Lower leg skin (tissue), 3 donors: ENCODE data around the gene NTF4.
"Not testable (repeated sequence)": the region's sequence is repeated elsewhere in the genome, so short reads cannot be mapped to it uniquely, and the experiment has no call there.

Source experiments
- CTCF ChIP-seq, 3 donors: fragments of 450-650 bp; IDR thresholded peaks; one replicate each; pipeline ENCODE4 v1.5.1; 2016; ENCODE audit warnings: antibody characterized with exemption in 3 of 3, mild to moderate bottlenecking in 3 of 3, moderate library complexity in 2 of 3
- POLR2A ChIP-seq, 2 donors: fragments of 450-650 bp; IDR thresholded peaks; one replicate each; pipeline ENCODE4 v1.6.1; 2016 to 2017; ENCODE audit warnings: antibody characterized with exemption in 2 of 2, mild to moderate bottlenecking in 1 of 2, moderate library complexity in 1 of 2

GRCh38 chr19:49031642-49032301, 32.8 kb downstream of the NTF4 start, which contains the start of gene CGB2:
- not testable (repeated sequence) for TF ChIP-seq CTCF, POLR2A (IDR thresholded peaks at IDR 0.05)
